Cerebellar cortex (tissue), 1 donor: ENCODE results near the gene KRTAP5-1.

ENCODE experiments used
- DNase-seq: peaks from one replicate; pipeline ENCODE4 v3.0.0-alpha.2; 2015; ENCODE audit warnings: low spot score

Gene KRTAP5-1

DNA sequence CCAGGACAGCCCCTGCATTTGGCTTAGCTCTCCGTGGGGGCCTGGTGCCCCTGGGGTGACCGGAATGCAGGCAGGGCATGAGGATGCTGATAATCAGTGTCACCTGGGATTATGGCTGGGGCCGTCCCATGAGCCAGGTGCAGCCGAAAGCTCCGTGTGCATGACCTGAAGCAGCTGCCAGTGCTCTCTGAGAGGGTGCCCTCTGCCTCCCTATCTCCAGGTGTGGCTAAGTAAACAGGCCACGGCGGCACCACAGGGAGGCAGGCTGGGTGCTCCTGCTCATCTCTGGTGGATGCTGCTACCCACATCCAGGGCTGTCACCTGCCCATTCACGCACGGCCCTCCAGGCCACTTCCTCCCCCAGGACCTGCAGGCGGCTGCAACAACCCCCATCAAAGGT is 42.8 kb downstream of the KRTAP5-1 start:
- no peak for DNase-seq

DNA sequence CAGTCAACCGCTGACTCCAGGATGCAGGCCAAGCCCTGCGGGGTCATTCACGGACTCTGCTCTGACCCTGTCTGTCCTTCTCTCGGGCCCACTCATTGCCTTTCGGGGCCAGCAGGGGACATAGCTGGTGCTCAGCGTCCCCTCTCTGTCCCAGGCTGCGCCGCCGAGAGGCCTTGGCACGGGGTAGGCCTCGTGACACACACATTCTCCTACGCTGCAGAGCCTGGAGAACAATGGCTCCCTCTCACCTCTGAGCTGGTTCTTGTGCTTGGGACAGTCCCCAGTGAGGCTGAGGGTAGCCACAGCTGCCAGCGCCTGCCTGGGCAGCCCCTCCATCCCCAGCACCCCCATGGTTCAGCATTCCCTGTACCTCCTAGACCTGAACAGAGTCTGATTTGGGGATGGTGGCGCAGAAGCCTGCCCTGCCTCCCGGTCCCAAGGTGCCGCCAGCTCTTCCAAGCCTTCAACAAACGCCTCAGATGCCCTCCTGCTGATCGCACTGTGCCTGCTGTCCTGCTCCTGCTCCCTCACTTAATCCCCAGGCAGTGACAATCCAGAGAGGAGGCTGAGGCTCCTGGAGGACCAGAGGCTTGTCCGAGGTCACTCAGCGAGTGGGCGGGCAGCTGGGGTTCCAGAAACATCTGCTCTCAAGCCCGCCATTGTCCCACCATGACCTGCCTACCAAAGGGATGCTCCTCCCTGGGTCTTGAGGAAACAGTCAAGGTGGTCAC is 43.4 kb downstream of the KRTAP5-1 start:
- DNase-seq = no peak

DNA sequence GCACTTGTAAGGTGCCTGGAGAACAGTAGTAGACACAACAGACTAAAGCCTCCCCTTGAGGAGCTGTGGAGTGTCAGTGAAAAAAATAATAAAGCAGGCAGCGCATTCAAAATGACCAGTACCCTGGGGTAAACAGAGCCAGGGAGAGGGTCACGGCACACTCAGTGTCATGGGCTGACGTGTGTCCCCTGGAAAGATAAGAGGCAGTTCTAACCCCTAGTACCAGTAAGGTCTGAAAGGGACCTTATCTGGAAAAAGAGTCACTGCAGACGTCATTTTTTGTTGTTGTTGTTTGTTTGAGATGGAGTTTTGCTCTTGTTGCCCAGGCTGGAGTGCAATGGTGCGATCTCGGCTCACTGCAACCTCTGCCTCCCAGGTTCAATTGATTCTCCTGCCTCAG is 45.0 kb downstream of the KRTAP5-1 start:
- DNase-seq = no peak

DNA sequence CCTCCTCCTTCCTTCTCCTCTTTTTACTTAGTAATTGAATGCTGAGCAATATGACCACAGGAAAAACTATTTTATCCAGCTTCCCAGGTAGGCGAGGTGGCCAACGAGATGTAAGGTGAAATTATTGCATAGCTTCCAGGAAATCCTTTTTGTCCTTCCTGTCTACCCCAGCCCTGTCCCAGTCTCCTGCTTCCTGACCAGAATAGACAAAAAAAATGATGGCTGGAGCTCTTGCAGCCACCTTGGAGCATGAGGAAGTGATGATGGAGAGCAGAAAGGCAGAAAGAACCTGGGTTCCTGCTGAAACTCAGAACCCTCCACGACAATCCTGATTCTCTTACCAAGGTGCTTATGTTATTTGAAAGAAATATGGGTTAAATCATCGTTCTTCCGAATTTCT is 46.9 kb downstream of the KRTAP5-1 start:
- no peak for DNase-seq

DNA sequence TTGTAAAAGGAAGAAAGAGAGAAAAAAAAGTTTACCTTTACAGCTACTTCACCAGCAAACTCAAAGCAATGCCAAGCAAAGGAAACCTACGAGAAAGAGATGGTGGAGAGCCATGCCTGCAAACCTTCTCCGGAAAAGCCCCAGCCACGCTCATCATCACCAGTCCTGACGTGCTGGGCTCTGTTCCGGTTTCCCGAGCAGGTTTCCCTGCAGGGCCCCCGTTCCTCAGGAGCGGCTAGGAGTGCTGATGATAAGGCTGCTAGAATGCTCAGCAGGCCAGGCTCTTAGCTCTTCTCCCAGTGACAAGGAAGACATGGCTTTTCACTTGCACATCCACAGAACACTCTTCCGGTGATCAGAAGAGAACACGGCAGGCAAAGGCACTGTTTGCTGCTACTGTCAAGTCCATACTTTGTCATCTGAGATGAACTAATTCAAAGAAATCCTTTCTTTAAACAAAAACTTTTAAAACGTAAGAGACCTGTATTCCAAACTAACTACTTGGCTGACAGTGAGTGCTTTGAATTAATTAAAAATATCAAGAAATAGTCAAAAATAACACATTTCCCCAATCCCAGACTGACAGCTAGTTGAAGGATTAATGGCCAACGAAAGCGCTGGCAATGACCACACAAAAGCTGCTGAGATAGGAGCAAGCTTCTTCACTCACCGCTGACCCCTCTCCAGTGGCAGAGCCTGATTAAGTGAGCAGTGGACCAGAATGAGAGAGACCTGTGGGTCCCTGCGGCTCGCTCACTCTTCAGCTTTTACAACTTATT is 48.8 kb downstream of the KRTAP5-1 start:
- no peak for DNase-seq

DNA sequence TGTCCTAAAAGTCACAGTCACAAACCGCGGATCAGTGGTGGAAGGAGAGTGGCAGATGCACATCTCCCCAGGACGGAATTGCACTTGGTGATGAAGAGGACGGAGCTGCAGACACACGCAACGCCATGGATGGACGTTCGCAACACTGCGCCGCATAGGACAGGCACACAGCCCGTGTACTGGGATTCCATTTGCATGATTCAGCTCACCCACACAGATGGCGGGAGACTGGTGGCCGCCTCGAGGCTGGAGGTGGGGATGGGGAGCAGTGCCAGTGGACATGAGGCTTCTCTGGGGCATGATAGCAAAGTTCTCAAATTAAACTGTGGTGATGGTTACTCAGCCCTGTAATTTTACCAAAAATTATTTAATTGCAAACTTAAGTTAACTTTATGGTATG is 50.4 kb downstream of the KRTAP5-1 start:
- no peak for DNase-seq
